ENCODE data around the gene RASGEF1B. TPM values are rescaled to one million over a fixed set of nuclear protein-coding genes. Genes with fewer than 3 reads are reported as not detected.

Gene RASGEF1B
- 1 to 10 TPM; 6.1 to 6.2 TPM for total RNA-seq

GRCh38 chr4:81471588-81472280, at the start of gene RASGEF1B:
RASGEF1B (minus strand) TSS chr4:81471907; CDS start chr4:81459508, 12,399 bp downstream.
- Mint-ChIP-seq H3K27me3 (no peaks in the 10 kb centered on the region), H3K27ac (peak within 1 kb of the TSS; percentile 95), H3K36me3 (ENCODE audit: low read depth) (no peaks in the 10 kb centered on the region), H3K9me3 (no peaks in the 10 kb centered on the region), H3K4me1 (ENCODE audit: low read depth) (peaks cover 37% of the 10 kb centered on the region), H3K4me3 (peak within 1 kb of the TSS; percentile 89)
- no peak for TF ChIP-seq CTCF (IDR thresholded peaks at IDR 0.05)
- DNase-seq (peak; percentile 96), ATAC-seq (peak; percentile 85)
- ChIA-PET CTCF (interaction anchor here (0.7 to 10.1 kb wide), 19 partner anchors 9 to 814 kb away, joined by 3 to 156 read pairs (median 4); no protein-coding TSS in a partner anchor), POLR2A (interaction anchor here (0.6 to 2.9 kb wide), 9 partner anchors 10 to 382 kb away, joined by 3 to 8 read pairs (median 4); no protein-coding TSS in a partner anchor)
- intact Hi-C loops (cut with micrococcal nuclease), result loop anchor here (5.0 to 10.0 kb wide), 3 partner anchors 36 to 176 kb away; no protein-coding TSS in a partner anchor

GRCh38 chr4:81519856-81520255, 48.1 kb upstream of the RASGEF1B start:
- Mint-ChIP-seq H3K27me3 (no peaks in the 10 kb centered on the region), H3K9me3 (no peaks in the 10 kb centered on the region), H3K36me3 (ENCODE audit: low read depth) (no peaks in the 10 kb centered on the region), H3K27ac (no peak overlapping the region), H3K4me1 (ENCODE audit: low read depth) (peaks cover 4% of the 10 kb centered on the region), H3K4me3 (no peak overlapping the region)
- CTCF ChIA-PET, result interaction anchor here (0.8 to 1.1 kb wide), 2 partner anchors 52 to 325 kb away, joined by 3 to 6 read pairs; no protein-coding TSS in a partner anchor
- no peak for TF ChIP-seq CTCF (IDR thresholded peaks at IDR 0.05)
- POLR2A ChIA-PET, result interaction anchor here (0.8 kb wide), 1 partner anchor 99 kb away, joined by 3 read pairs; no protein-coding TSS in a partner anchor
- DNase-seq (no peak), ATAC-seq (no peak)
- intact Hi-C loops (cut with micrococcal nuclease), result no loop called here

GRCh38 chr4:81519427-81519773, 47.7 kb upstream of the RASGEF1B start:
- H3K4me1 Mint-ChIP-seq (ENCODE audit: low read depth), result peaks cover 4% of the 10 kb centered on the region
- no peak overlapping the region for H3K27ac Mint-ChIP-seq
- no peaks in the 10 kb centered on the region for H3K9me3 Mint-ChIP-seq
- TF ChIP-seq CTCF (IDR thresholded peaks at IDR 0.05), result no peak
- intact Hi-C loops (cut with micrococcal nuclease), result no loop called here
- H3K27me3 Mint-ChIP-seq, result no peaks in the 10 kb centered on the region
- no peak overlapping the region for H3K4me3 Mint-ChIP-seq
- ATAC-seq (no peak), DNase-seq (no peak)
- H3K36me3 Mint-ChIP-seq (ENCODE audit: low read depth), result no peaks in the 10 kb centered on the region
- POLR2A ChIA-PET, result interaction anchor here (0.8 kb wide), 1 partner anchor 99 kb away, joined by 3 read pairs; no protein-coding TSS in a partner anchor
- CTCF ChIA-PET, result interaction anchor here (0.8 to 1.1 kb wide), 2 partner anchors 52 to 326 kb away, joined by 3 to 6 read pairs; no protein-coding TSS in a partner anchor

GRCh38 chr4:81518762-81519426, 47.2 kb upstream of the RASGEF1B start:
- CTCF ChIA-PET, result interaction anchor here (1.1 to 1.5 kb wide), 2 partner anchors 51 to 70 kb away, joined by 4 to 6 read pairs; no protein-coding TSS in a partner anchor

More at GRCh38 chr4:81518762-81519426, 47.2 kb upstream of the RASGEF1B start:
- ATAC-seq (no peak), DNase-seq (no peak)
- POLR2A ChIA-PET, result interaction anchor here (0.8 kb wide), 1 partner anchor 100 kb away, joined by 3 read pairs; no protein-coding TSS in a partner anchor
- intact Hi-C loops (cut with micrococcal nuclease), result no loop called here
- H3K36me3 Mint-ChIP-seq (ENCODE audit: low read depth), result no peaks in the 10 kb centered on the region
- no peaks in the 10 kb centered on the region for H3K27me3 Mint-ChIP-seq
- no peak overlapping the region for H3K27ac Mint-ChIP-seq
- peaks cover 4% of the 10 kb centered on the region for H3K4me1 Mint-ChIP-seq (ENCODE audit: low read depth)
- no peak overlapping the region for H3K4me3 Mint-ChIP-seq
- no peak for TF ChIP-seq CTCF (IDR thresholded peaks at IDR 0.05)
- no peaks in the 10 kb centered on the region for H3K9me3 Mint-ChIP-seq

Measured in activated CD8-positive, alpha-beta T cell treated with anti-CD3 and anti-CD28 coated beads for 36 hours (primary cell).